Measurements from ENCODE around the gene RHBDD2.

DNA sequence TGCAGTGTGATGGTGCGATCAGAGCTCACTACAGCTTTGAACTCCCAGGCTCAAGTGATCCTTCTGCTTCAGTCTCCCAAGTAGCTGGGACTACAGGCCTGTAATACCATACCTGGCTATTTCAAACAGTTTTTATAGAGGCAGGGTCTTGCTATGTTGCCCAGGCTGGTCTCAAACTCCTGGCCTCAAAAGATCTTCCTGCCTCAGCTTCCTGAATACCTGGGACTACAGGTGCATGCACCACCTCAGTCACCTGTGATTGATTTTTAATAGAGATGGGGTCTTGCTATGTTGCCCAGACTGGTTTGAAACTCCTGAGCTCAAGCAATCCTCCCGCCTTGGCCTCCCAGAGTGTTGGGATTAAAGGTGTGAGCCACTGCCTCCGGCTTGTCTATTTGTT, 38.8 kb upstream of the RHBDD2 start:
- TF ChIP-seq POLR2AphosphoS5 (IDR thresholded peaks at IDR 0.05; ENCODE audit: low read depth, low read length) (no peak), POLR2A (IDR thresholded peaks at IDR 0.05; ENCODE audit: low read depth, low read length) (no peak), TAF1 (IDR thresholded peaks at IDR 0.05; ENCODE audit: borderline replicate concordance, low read depth, low read length) (no peak)

Data from GM12892 (cell line).